Keratinocyte (primary cell): ENCODE data around the gene NLRP5. TPM values are rescaled to one million over a fixed set of nuclear protein-coding genes. Genes with fewer than 3 reads are reported as not detected.

Experiments used
- DNase-seq: peaks from one replicate; pipeline ENCODE4 v3.0.0-alpha.2; 2011; ENCODE audit warnings: low read depth, missing footprints, low spot score
- FAIRE-seq: peaks from 2 replicates; lab custom pipeline; 2011; peaks lifted over from hg19 to GRCh38; lab: Jason Lieb, UNC
- H2AFZ ChIP-seq: 2 replicates; pipeline ENCODE4 v1.6.0; 2012; ENCODE audit warnings: low read length, control low read depth, inconsistent platforms; ENCODE audit not compliant: control insufficient read depth
- H3K27ac ChIP-seq: 2 replicates; pipeline ENCODE4 v1.5.1; 2011; ENCODE audit warnings: low read length; ENCODE audit not compliant: control insufficient read depth, insufficient read depth
- H3K27me3 ChIP-seq: 3 replicates; pipeline ENCODE4 v1.6.0; 2011; ENCODE audit warnings: low read length; ENCODE audit not compliant: control insufficient read depth, insufficient read depth; ENCODE audit errors: extremely low read depth
- H3K36me3 ChIP-seq, 2 experiments: 2 replicates in 1 of 2; 3 replicates in 1 of 2; pipeline ENCODE4 v1.5.1; 2011; ENCODE audit warnings: low read length in 2 of 2, mild to moderate bottlenecking in 1 of 2; ENCODE audit not compliant: control insufficient read depth in 2 of 2, insufficient read depth in 2 of 2; ENCODE audit errors: extremely low read depth in 1 of 2
- H3K4me1 ChIP-seq: 3 replicates; pipeline ENCODE4 v1.5.1; 2011; ENCODE audit warnings: low read length; ENCODE audit not compliant: control insufficient read depth, insufficient read depth; ENCODE audit errors: extremely low read depth
- H3K4me2 ChIP-seq: 3 replicates; pipeline ENCODE4 v1.6.0; 2011; ENCODE audit warnings: low read depth, low read length; ENCODE audit not compliant: control insufficient read depth, insufficient read depth; ENCODE audit errors: extremely low read depth
- H3K4me3 ChIP-seq, 3 experiments: fragments of 200-600 bp in 1 of 3; sonication (generic) in 1 of 3; 2 replicates in 2 of 3; 3 replicates in 1 of 3; pipeline ENCODE4 v1.5.1; 2011 to 2016; ENCODE audit warnings: low read length in 3 of 3, mild to moderate bottlenecking in 3 of 3, control low read depth in 2 of 3, inconsistent platforms in 1 of 3, low read depth in 1 of 3, mixed read lengths in 1 of 3, mixed run types in 1 of 3, moderate library complexity in 1 of 3; ENCODE audit not compliant: control insufficient read depth in 2 of 3, insufficient read depth in 2 of 3; ENCODE audit errors: extremely low read depth in 1 of 3
- H3K79me2 ChIP-seq: 2 replicates; pipeline ENCODE4 v1.6.0; 2012; ENCODE audit warnings: low read length; ENCODE audit not compliant: control insufficient read depth, insufficient read depth
- H3K9ac ChIP-seq: 3 replicates; pipeline ENCODE4 v1.6.0; 2011; ENCODE audit warnings: low read length; ENCODE audit not compliant: control insufficient read depth, insufficient read depth; ENCODE audit errors: extremely low read depth
- H3K9me1 ChIP-seq: 3 replicates; pipeline ENCODE4 v1.6.0; 2011; ENCODE audit warnings: low read length; ENCODE audit not compliant: control insufficient read depth, insufficient read depth; ENCODE audit errors: extremely low read depth
- H3K9me3 ChIP-seq: 2 replicates; pipeline ENCODE4 v1.5.1; 2012; ENCODE audit warnings: low read depth, low read length; ENCODE audit not compliant: control insufficient read depth
- H4K20me1 ChIP-seq: 3 replicates; pipeline ENCODE4 v1.6.0; 2011; ENCODE audit warnings: low read length; ENCODE audit not compliant: control insufficient read depth, insufficient read depth; ENCODE audit errors: extremely low read depth
- CTCF ChIP-seq, 3 experiments: IDR thresholded peaks in 1 of 3; conservative IDR thresholded peaks in 1 of 3; optimal IDR thresholded peaks in 1 of 3; 2 replicates in 2 of 3; 3 replicates in 1 of 3; pipeline versions ENCODE3 to v1.5.1; 2011; ENCODE audit warnings: low read length in 3 of 3, mild to moderate bottlenecking in 3 of 3, moderate library complexity in 2 of 3, control low read depth in 1 of 3, inconsistent platforms in 1 of 3; ENCODE audit not compliant: insufficient read depth in 2 of 3; ENCODE audit errors: extremely low read depth in 1 of 3
- EZH2 ChIP-seq: IDR thresholded peaks from one replicate; pipeline ENCODE4 v1.6.1; 2012; ENCODE audit warnings: inconsistent platforms, mild to moderate bottlenecking, low read length, moderate library complexity
- dilution Hi-C: fragments of 300-500 bp; cut with MboI; formaldehyde crosslinking; loops from one replicate; pipeline ENCODE4 v1.7.0; 2020; ENCODE audit warnings: low sequenced_read_pairs; ENCODE audit not compliant: extremely low pct_ligation_motif_present
- polyA minus RNA-seq, 3 experiments: library from RNA; depleted of rRNA, polyadenylated mRNA; stranded (reverse); fragments of >200 nt; gene quantifications; 1 replicate in 1 of 3; 2 replicates in 1 of 3; 3 replicates in 1 of 3; pipeline ENCODE4 v1.2.3, GENCODE V29; 2011
- polyA plus RNA-seq, 5 experiments: library from polyadenylated mRNA; depleted of rRNA in 3 of 5; stranded (reverse) in 3 of 5; stranded (forward) in 1 of 5; unstranded in 1 of 5; fragments of >200 nt; gene quantifications; 1 replicate in 1 of 5; 2 replicates in 3 of 5; 3 replicates in 1 of 5; pipeline versions ENCODE4 v1.2.1 to v1.2.3, GENCODE V29; 2011 to 2012; ENCODE audit warnings: missing spikeins in 2 of 5, low read depth in 1 of 5, low replicate concordance in 1 of 5

The NLRP5 gene
- polyA plus RNA-seq, result not detected in 3 replicates
- not detected for polyA plus RNA-seq (2011; ENCODE audit: low read depth)
- not detected in 2 replicates for polyA plus RNA-seq (2011; cell fraction: cytosol; rRNA removed)
- not detected in 2 replicates for polyA plus RNA-seq (2011; cell fraction: nucleus; rRNA removed)
- not detected in 2 replicates for polyA plus RNA-seq (2012; ENCODE audit: low replicate concordance)
- not detected in 3 replicates for polyA minus RNA-seq
- polyA minus RNA-seq (2011; cell fraction: cytosol; rRNA and poly(A)+ RNA removed), result not detected
- polyA minus RNA-seq (2011; cell fraction: nucleus; rRNA and poly(A)+ RNA removed), result not detected in 2 replicates

- Histone ChIP-seq H3K27ac (no peak within 1 kb of the TSS), H4K20me1 (no peaks in the 10 kb centered on the region), H3K4me2 (no peak within 1 kb of the TSS), H3K9me3 (peaks cover 3% of the 10 kb centered on the region), H3K9me1 (no peaks in the 10 kb centered on the region), H3K36me3 (no peaks in the 10 kb centered on the region), H3K9ac (no peak within 1 kb of the TSS), H2AFZ (no peak within 1 kb of the TSS), H3K79me2 (no peaks in the 10 kb centered on the region), H3K4me1 (no peaks in the 10 kb centered on the region), H3K4me3 (no peak within 1 kb of the TSS), H3K27me3 (no peaks in the 10 kb centered on the region)
- no peak for DNase-seq
- dilution Hi-C loops, result no loop called here
- no peak for FAIRE-seq
- TF ChIP-seq EZH2, result no peak
Measured at GRCh38 chr19:55986487-55986886, at the start of gene NLRP5. TSS of gene NLRP5 (plus strand) at chr19:55986775.

GRCh38 chr19:55939206-55939605, 47.4 kb upstream of the NLRP5 start:
- no peak overlapping the region for H3K27ac ChIP-seq
- FAIRE-seq (no peak), DNase-seq (no peak)
- H3K9me3 ChIP-seq, result peaks cover 4% of the 10 kb centered on the region
- H3K9ac ChIP-seq, result no peak overlapping the region
- H3K79me2 ChIP-seq, result no peaks in the 10 kb centered on the region
- TF ChIP-seq EZH2, result no peak
- TF ChIP-seq CTCF (optimal IDR thresholded peaks at IDR 0.05 in 1 of 3, IDR thresholded peaks at IDR 0.05 in 1 of 3, conservative IDR thresholded peaks at IDR 0.05 in 1 of 3; ENCODE audit: extremely low read depth in 1 of 3, insufficient read depth in 2 of 3, low read length in 3 of 3), result no peak
- H4K20me1 ChIP-seq, result no peaks in the 10 kb centered on the region
- no peaks in the 10 kb centered on the region for H3K4me1 ChIP-seq
- H3K27me3 ChIP-seq, result no peaks in the 10 kb centered on the region
- dilution Hi-C loops, result no loop called here
- no peaks in the 10 kb centered on the region for H3K36me3 ChIP-seq
- H3K9me1 ChIP-seq, result no peaks in the 10 kb centered on the region
- H3K4me3 ChIP-seq, result no peak overlapping the region
- no peak overlapping the region for H2AFZ ChIP-seq
- no peak overlapping the region for H3K4me2 ChIP-seq

- H3K9ac ChIP-seq, result no peak overlapping the region
- H3K9me1 ChIP-seq, result no peaks in the 10 kb centered on the region
- dilution Hi-C loops, result no loop called here
- H3K36me3 ChIP-seq, result no peaks in the 10 kb centered on the region
- H3K4me2 ChIP-seq, result no peak overlapping the region
- FAIRE-seq (no peak), DNase-seq (no peak)
- no peaks in the 10 kb centered on the region for H4K20me1 ChIP-seq
- H3K79me2 ChIP-seq, result no peaks in the 10 kb centered on the region
- H2AFZ ChIP-seq, result no peak overlapping the region
- H3K4me3 ChIP-seq, result no peak overlapping the region
- H3K4me1 ChIP-seq, result no peaks in the 10 kb centered on the region
- H3K27ac ChIP-seq, result no peak overlapping the region
- TF ChIP-seq CTCF (optimal IDR thresholded peaks at IDR 0.05 in 1 of 3, IDR thresholded peaks at IDR 0.05 in 1 of 3, conservative IDR thresholded peaks at IDR 0.05 in 1 of 3; ENCODE audit: extremely low read depth in 1 of 3, insufficient read depth in 2 of 3, low read length in 3 of 3) (no peak), EZH2 (no peak)
- no peaks in the 10 kb centered on the region for H3K27me3 ChIP-seq
- H3K9me3 ChIP-seq, result peaks cover 4% of the 10 kb centered on the region
Measured at GRCh38 chr19:55940306-55940705, 46.3 kb upstream of the NLRP5 start.
